Measurements from ENCODE around the gene NOP16.
A peak's percentile ranks its signal among the peaks of the same experiment; 100 is the strongest.

Gene NOP16, protein sequence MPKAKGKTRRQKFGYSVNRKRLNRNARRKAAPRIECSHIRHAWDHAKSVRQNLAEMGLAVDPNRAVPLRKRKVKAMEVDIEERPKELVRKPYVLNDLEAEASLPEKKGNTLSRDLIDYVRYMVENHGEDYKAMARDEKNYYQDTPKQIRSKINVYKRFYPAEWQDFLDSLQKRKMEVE

DNA sequence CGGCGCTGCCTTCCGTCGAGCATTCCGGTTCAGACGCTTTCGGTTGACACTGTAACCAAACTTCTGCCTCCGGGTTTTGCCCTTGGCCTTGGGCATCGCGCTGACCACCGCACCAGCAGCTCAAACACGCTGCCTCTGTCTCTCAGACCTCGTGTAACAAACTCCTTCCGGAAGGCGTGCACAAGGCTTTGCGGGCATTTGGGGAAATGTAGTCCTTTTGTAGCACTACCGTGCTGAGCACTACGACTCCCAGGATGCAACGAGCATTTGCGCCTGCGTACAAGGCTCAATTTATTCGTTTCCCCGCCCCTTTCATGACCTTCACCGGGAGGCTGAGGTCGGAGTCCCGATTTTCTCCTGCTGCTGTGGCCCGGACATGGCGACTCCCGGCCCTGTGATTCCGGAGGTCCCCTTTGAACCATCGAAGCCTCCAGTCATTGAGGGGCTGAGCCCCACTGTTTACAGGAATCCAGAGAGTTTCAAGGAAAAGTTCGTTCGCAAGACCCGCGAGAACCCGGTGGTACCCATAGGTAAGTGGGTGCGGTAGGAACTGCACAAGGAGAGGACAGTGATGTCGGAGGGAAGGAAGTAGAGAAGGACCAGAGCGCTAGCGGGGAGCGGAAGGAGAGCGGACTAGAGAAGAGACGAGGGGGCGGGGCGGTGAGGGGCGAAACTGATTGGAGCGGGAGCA lies at the start of gene NOP16, which contains the start of gene HIGD2A:
TSS of gene NOP16 (minus strand) at position 155 of the 691 bp plus-strand sequence. CDS start at position 96, 59 bp downstream.
TSS of gene HIGD2A (plus strand) at position 308 of the 691 bp plus-strand sequence. CDS start at position 377, 69 bp downstream.
- DNase-seq (ENCODE audit: low read depth, low spot score) = peak; percentile 99

DNA sequence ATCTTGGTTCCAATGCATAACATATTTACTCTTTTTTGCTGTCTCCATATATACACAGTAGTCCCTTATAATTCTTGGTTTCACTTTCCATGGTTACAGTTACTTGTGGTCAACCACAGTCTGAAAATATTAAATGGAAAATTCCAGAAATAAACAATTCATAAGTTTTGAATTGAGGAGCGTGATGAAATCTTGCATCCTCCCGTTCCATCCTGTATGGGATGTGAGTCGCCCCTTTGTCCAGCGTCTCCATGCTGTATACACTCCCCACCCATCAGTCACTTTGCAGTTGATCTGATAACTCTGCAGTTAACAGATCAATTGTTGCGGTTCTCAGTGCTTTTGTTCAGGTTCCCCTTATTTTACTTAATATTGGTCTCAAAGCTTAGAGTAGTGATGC lies 48.3 kb upstream of the NOP16 start:
- DNase-seq (ENCODE audit: low read depth, low spot score) = no peak

DNA sequence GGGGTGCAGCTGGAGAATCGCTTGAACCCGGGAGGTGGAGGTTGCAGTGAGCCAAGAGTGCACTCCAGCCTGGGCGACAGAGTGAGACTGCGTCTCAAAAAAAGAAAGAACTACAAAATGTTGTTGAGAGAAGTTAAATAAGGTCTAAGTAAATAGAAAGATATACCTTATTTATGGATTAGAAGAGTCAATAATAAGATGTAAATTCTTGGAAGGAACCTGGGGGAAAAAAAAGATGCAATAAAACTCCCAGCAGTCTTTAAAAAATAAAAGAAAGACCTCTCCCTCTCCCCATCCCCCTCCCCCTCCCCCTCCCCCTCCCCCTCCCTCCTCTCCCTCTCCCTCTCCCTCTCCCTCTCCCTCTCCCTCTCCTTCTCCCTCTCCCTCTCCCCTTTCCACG lies 44.3 kb upstream of the NOP16 start:
- DNase-seq (ENCODE audit: low read depth, low spot score) = no peak

DNA sequence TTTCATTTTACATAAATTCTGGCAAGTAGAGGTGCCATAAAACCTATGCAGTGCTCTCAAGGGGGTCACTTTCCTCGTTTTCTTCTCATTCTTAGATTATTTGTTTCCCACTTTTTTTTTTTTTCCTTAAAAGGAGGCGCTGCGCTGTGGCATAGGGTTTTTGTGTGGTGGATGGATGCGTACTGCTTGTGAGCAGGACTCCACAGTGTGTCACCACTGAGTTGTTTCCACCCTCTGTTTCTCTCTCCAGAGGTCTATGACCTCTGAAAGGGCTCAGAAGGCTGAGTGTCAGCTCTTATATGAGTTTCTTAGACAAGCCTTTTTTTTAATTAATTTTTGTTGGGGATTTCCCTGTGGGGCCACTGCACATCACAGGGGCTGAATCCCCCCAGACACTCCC lies 41.6 kb upstream of the NOP16 start:
- DNase-seq (ENCODE audit: low read depth, low spot score) = no peak

DNA sequence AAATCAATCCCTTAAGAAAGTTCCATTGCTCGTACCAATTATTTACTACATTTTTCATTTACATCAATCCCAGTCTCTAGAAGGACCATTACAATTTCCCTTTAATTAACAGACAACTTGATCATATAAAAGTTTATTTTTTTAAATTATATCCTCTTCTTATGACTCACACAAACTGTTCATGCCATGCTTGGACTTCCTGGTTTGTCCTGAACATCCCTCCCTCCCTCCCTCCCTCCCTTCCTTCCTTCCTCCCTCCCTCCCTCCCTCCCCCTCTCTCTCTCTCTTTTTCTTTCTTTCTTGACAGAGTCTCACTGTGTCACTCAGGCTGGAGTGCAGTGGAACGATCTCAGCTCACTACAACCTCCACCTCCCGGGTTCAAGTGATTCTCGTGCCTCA lies 39.6 kb upstream of the NOP16 start:
- DNase-seq (ENCODE audit: low read depth, low spot score) = no peak

DNA sequence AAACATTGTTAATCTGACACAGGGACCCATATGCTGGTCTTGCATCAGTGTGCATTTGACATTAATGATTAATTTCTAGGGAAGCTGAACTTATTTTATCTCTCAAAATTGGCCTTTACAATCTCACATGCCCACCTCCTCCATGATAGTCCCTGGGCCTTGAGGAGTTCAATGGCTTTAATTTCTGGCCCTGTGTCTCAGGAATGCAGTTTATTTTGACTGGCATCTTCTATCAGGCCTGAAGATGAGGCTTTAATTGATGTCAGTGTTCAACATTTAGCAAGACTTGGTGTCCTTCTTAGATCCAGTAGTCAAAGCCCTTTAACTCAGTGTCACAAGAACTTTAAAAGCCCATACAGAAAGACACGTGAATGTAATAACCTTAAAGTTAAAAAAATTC lies 38.5 kb upstream of the NOP16 start:
- no peak for DNase-seq (ENCODE audit: low read depth, low spot score)

DNA sequence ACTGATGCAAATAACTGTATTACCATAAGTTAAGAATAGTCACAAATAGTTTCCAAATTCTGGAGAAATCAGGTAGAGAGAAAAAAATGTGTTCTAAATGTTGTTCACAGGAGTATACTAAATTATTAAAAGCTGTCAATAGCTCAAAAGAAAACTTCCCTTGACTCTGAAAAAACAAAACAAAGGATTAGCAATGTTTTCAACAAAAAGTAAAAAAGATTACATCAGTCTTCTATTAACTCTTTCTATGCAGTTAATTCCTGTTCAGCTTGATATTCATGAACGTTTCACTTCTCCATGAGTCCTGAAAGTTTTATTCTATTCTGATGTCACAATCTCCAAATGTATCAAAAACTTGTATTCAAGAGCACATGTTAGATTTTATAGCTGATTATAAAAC lies 37.4 kb upstream of the NOP16 start:
- no peak for DNase-seq (ENCODE audit: low read depth, low spot score)

DNA sequence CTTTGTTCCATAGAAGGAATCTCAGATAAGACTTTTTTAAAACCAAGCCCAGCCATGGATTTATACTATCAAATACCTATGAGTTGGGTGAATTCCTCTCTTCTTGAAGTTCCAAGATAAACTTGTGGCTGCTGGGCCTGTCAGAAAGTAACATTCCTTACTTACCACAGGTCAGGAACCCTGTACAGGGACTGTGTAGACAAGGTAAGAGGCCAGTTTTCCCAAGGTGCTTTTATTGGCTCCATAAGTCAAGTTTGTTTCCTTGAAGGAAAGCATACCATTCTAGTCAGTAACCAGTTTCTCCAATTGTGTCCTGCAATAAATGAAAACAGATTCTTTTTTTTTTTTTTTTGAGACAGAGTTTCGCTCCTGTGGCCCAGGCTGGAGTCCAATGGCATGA lies 36.7 kb upstream of the NOP16 start:
- no peak for DNase-seq (ENCODE audit: low read depth, low spot score)

DNA sequence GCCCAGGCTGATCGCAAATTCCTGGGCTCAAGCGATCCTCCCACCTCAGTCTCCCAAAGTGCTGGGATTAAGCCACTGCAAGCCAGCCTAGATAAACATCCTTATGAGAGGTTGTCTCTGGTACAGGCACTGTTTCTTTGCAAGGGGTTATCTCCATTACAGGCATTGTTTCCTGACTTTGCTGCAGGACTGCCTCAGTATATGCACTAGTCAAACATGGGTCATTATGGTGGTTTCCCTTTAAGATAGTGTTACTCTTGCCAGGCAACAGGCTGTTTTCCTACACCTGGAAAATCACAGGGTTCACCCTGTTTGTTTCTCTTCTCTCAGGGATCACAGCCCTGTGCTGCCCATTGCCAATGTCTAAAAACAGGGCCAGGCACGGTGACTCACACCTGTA lies 35.8 kb upstream of the NOP16 start:
- DNase-seq (ENCODE audit: low read depth, low spot score) = no peak

DNA sequence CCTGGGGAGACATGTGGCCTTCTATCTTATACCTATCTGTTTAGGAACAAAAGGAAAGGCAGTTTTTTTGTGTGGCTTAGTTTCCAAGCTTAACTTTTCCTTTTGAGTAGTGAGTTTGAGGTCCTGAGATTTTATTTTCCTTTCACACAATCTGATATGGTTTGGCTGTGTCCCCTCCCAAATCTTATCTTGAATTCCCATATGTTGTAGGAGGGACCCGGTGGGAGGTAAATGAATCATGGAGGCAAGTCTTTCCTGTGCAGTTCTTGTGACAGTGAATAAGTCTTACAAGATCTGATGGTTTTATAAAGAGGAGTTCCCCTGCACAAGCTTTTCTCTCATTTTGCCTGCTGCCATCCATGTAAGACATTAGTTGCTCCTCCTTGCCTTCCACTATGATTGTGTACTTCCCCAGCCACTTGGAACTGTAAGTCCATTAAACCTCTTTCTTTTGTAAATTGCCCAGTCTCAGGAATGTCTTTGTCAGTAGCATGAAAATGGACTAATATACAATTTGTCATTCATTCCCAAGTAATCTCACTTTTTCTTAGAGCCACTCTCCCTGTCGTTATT lies 32.7 kb upstream of the NOP16 start:
- no peak for DNase-seq (ENCODE audit: low read depth, low spot score)

DNA sequence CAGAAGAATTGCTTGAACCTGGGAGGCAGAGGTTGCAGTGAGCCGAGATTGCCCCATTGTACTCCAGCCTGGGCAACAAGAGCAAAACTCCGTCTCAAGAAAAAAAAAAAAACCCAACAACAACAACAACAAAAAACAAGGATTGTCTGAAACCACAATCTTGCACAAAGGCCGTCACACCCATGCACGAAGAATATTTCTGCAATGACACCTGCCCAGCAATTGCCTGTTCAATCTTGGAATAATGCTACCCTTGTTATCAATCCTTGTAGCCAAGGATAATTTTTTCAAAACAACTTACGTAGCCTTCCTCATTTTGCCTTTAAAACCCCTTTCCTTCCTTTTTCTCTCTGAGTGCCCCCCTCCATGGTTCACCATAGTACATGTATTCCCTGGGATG lies 31.7 kb upstream of the NOP16 start:
- DNase-seq (ENCODE audit: low read depth, low spot score) = no peak

DNA sequence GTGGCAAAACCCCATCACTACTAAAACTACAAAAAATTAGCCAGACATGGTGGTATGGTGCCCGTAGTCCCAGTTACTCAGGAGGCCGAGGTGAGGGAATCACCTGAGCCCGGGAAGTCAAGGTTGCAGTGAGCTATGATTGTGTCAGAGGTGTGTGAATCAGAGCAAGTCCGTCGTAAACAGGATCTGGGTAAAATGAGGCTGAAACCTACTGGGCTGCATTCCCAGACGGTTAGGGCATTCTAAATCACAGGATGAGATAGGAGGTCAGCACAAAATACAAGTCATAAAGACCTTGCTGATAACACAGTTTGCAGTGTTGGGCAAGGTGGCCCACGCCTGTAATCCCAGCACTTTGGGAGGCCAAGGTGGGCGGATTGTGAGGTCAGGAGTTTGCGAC lies 29.9 kb upstream of the NOP16 start:
- DNase-seq (ENCODE audit: low read depth, low spot score) = no peak

DNA sequence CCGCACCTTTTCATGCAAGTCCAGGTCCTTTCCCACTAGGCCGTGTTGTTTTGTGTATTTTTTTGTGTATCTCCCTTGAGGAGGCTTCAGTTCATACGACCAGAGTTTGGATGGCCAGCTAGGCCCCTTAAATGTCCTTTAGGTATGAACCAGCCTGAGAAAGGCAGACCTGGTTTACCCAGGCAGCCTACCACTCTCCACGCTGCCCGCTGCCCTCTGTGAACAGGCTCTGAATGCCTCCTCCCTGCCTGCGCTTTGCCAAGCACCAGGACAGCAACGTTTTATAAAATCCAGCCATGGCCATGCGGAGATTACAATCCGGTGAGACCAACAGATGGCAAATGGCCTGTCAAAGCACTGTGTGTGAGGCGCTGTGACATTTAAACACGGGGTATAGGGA lies 28.6 kb upstream of the NOP16 start:
- no peak for DNase-seq (ENCODE audit: low read depth, low spot score)

DNA sequence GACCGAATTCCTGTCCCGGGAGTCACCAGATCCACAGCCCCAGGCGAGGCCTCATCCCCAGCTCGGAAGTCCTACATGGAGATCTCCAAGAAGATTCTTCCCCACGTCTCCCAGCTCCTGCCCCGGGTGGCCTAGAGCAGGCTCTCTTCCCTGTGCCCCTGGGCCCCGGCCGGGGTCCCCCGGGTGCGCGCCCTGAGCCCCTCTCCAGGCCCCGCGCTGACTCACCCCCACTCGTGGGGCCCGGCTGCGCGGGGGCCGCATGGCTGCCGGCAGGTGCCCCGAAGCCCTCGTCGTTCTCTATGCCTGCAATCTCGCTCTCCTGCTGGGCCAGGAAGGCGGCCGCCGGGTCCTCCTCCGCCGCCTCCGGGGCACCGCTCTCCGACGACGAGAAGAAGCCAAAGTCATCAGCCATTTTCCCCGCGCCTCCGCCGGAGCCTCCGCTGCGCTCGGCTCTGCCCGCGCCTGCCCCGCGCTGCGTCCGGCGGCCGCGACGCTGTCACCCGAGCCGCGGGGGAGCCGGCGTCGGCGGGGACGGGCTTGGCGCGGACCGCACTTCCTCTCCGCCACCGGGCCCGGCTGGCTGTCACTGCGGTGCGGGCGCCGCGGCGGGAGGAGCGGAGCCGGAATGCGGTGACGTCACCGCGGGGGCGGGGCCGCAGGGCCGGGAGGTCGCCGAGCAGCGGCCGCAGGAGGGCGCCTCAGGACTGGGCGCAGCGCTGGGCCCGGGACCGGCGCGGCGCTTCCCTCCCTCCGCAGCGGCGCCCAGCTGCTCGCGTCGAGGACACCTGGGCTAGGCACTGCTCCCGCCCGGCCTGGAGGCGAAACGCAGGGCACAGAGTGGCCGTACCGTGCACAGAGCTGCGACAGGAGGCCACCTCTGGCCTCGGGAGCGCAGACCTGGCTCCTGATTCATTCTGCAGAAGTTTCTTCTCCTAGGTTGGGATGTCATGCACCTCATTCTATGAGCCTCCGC lies 27.8 kb upstream of the NOP16 start, which contains the start of gene CLTB:
TSS of gene CLTB (minus strand) at position 588 of the 973 bp plus-strand sequence. CDS start at position 412, 176 bp downstream.
- DNase-seq (ENCODE audit: low read depth, low spot score) = peak; percentile 75

DNA sequence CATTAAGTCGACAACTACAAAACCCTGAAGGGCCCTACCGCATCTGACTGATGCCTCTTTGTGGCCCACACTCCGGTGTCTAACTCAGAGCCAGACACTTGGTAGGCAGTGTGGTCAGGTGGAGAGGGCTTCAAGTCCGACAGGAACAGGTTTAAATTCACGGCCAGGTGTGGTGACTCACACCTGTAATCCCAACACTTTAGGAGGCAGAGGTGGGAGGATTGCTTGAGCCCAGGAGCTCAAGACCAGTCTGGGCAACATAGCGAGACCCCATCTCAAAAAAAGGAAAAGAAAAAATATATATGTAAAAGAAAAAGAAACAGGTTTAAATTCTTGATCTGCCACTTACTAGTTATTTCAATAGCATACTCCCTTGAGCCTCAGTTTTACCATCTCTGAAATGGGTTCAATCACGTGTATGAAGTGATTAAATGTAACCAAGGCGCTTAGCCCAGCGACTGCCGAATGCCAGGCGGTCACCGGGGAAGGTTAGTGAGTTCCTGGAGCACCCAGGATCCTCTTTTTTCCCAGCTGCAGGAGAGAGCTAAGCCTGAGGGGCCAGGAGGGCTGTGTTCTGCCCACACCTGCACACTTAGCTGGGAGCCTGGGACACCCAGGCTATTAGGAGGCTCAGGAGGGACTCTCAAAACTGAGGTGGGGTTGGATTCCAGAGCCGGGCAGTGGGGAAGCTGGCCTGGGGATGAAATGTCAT lies 27.0 kb upstream of the NOP16 start:
- DNase-seq (ENCODE audit: low read depth, low spot score) = no peak

DNA sequence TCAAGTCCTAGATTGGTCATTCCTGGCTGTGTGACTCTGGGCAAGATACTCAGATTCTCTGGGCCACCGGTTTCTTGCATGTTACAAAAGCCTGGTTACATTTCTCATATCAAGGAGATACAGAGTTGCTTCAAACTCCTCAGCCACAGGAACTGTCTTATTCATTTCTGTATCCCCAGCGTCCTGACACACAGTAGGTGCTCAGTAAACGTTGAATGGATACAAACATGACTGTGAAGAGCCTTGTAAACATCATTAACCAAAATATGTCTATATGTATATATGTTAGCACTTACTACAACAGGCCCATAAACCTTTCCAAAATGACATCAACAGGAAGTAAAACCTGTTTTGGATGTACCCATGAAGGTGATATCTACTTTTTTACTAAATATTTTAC lies 26.3 kb upstream of the NOP16 start:
- DNase-seq (ENCODE audit: low read depth, low spot score) = no peak

DNA sequence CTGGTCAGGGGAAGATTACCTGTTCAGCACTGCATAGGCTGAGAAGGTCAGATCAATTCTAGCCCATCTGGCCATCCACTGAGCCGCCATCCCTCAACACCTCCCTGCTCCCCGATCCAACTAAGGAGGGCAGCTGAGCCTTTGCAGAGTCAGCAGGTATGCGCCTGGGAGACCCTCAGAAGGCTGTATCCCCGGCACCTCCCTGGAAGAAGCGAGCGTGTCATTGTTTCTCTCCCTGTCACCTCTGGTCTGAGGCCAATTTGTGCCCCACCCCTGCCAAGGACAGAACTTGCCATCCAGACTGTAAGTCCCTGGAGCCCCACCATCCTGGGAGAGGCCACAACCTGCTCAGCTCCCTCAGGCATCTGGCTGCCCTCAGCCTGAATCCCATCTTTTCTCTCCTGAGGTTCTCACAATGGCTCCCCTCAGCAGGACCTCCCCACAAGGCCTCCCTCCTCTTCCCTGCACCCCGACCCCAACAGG lies 25.4 kb upstream of the NOP16 start:
- DNase-seq (ENCODE audit: low read depth, low spot score) = no peak

DNA sequence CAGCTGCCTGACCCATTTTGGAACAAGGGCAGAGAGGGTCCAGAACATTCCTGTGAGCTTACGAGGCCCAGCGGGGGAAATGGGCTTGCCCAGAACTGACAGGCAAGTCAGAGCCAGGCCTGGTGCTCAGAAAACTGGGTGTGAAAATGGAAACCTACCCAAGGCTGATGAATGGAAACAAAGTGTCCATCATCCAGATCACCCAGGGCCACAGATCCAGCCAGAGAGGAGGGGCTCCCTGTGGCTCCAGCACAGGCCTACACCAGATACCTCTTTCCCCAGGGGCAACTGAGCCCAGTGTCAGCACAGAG lies 24.8 kb upstream of the NOP16 start:
- DNase-seq (ENCODE audit: low read depth, low spot score) = no peak

DNA sequence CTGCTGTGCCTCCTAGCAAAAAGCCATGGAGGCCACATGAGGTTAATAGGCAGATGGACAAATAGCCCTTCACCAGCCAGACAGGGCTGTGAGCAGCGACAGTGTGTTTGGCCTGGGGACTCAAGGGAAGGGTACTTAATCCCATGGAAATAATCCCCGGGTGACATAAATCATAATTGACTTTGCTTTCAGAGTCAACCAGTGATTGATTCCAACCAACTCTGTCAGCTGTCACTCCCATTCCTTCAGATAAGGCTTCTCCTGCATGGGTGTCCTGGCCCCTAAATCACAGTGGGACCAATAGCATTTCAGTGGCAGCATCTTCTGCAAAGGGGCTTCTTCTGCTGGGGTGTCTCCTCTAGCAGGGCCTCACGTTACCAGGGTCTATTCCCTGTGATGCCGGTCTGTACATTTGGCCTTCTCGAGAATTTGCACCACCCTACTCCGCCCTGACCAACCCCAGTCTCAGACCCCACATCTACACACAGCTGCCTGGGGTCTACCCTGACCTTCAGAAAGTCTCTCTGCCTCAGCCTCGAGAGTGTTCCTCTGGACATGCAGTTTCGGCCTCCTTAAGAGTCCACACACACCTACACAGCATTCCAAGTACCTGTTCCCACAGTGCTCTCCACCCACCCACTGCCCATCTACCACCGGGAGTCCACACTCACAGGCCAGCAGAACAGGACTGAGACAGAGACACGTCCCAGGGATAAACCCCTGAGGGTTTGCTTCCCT lies 24.3 kb upstream of the NOP16 start:
- DNase-seq (ENCODE audit: low read depth, low spot score) = no peak

DNA sequence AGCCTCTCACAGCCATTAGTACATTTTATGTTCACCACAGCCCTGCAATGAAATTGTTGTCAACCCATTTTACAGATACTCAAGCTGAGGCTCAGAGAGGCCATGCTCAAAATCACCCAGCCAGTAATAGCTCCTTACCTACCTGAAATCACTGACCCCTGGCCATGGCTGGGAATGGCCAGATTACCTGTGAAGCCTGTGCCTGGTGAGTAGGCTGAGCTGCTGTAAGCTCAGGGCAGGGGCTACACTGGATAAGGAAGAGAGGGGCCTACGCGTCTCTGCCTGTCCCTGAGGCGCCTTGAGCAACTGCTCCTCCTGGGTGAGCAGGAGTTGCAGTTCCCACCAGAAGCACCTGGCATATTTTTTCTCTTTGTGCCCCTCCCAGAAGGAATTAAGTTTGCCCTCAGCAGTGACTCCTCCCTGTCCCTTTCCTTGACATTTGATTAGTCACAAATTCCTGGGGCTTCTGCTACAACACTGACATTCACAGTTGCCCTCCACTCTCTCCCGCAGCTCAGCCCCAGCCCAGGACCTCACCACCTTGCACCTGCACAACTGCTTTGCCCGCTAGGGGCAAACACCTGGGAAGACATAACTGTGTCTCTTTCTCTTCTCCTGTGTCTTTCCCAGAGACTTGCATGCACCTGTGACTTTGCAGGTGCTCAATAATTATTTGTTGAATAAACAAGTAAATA lies 22.2 kb upstream of the NOP16 start:
- no peak for DNase-seq (ENCODE audit: low read depth, low spot score)

Data from activated CD4-positive, CD25-positive, alpha-beta regulatory T cell treated with anti-CD3 and anti-CD28 coated beads, Interleukin-2, amount 50 U/mL, for 16 hours (primary cell).